ENCODE results near the gene SLC4A11. TPM values are rescaled to one million over a fixed set of nuclear protein-coding genes. Genes with fewer than 3 reads are reported as not detected.
A peak's percentile ranks its signal among the peaks of the same experiment; 100 is the strongest.
"Not testable (repeated sequence)": the region's sequence is repeated elsewhere in the genome, so short reads cannot be mapped to it uniquely, and the experiment has no call there.

SLC4A11 gene
- total RNA-seq, 3 donors from 2014 or later: 0.31 to 1.2 (median 1.1) TPM

DNA sequence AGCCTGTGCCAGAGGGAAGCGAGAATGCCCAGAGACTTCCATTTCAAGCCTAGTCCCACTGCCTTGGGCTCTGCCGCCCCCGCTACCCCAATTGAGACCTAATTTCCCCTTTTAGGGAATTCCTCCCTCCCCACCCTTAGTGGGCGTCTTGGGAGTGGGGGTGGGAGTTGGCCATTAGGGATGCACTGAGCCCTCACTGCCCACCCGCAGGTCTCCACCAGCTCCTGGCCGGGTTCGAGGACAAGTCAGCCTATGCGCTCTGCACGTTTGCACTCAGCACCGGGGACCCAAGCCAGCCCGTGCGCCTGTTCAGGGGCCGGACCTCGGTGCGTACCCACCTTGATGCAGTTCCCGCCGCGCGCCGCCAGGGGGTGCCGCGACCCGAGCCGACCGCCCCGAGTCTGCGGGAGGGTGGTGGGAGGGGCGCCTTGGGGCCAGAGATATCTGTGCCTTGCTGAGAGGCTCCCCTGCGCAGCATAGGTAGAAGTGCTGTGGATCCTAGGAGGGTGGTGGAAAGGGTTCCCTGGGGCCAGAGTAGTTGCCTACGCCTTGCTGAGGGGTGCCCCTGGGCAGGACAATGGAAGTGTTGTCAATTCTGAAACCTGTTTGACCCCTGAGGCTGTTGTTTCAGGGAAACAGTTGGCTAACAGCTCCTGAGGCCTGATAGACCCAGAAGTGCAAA is 20.5 kb downstream of the SLC4A11 start:
- H3K36me3 ChIP-seq (ENCODE audit: low read depth): no peaks in the 10 kb centered on the region
- peaks cover 12% of the 10 kb centered on the region for H3K4me1 ChIP-seq (ENCODE audit: low read depth)
- ATAC-seq (peak; percentile 87), DNase-seq (peak in 2 of 3 donors; percentile 56 to 79)
- TF ChIP-seq, protein P1, sequence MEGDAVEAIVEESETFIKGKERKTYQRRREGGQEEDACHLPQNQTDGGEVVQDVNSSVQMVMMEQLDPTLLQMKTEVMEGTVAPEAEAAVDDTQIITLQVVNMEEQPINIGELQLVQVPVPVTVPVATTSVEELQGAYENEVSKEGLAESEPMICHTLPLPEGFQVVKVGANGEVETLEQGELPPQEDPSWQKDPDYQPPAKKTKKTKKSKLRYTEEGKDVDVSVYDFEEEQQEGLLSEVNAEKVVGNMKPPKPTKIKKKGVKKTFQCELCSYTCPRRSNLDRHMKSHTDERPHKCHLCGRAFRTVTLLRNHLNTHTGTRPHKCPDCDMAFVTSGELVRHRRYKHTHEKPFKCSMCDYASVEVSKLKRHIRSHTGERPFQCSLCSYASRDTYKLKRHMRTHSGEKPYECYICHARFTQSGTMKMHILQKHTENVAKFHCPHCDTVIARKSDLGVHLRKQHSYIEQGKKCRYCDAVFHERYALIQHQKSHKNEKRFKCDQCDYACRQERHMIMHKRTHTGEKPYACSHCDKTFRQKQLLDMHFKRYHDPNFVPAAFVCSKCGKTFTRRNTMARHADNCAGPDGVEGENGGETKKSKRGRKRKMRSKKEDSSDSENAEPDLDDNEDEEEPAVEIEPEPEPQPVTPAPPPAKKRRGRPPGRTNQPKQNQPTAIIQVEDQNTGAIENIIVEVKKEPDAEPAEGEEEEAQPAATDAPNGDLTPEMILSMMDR (IDR thresholded peaks at IDR 0.05): peak; percentile 95
- intact Hi-C loops (cut with DNase I, micrococcal nuclease): no loop called here
- H3K9me3 ChIP-seq: no peaks in the 10 kb centered on the region
- H3K4me3 ChIP-seq: no peak overlapping the region

- DNase-seq; ATAC-seq; H3K36me3 ChIP-seq (ENCODE audit: low read depth); intact Hi-C loops (cut with DNase I, micrococcal nuclease); H3K9me3 ChIP-seq; H3K4me3 ChIP-seq: not testable (repeated sequence)
- H3K4me1 ChIP-seq (ENCODE audit: low read depth): peaks cover 13% of the 10 kb centered on the region
These were observed 23.6 kb downstream of the SLC4A11 start for GRCh38 chr20:3215359-3215917.

DNA sequence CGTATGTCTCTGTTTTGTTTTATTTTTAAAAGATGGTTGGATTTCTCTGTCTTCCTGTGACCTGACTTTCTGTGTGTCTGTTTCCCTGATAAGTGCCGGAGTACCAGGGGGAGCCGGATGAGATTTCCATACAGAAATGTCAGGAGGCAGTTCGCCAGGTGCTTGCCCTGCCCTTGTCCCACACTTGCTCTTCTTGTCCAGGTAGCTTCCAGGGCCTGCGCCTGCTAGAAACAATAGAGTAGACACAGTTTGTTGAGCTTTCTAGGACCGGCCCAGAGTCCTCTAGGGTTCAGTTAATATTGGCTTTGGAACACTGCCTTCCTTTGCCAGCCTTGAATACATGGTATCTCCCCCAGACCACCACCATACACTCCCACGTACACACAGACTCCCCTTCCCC is 25.8 kb downstream of the SLC4A11 start:
- ATAC-seq (no peak), DNase-seq (no peak)
- H3K9me3 ChIP-seq: no peaks in the 10 kb centered on the region
- H3K4me1 ChIP-seq (ENCODE audit: low read depth): peaks cover 11% of the 10 kb centered on the region
- intact Hi-C loops (cut with DNase I, micrococcal nuclease): no loop called here
- H3K36me3 ChIP-seq (ENCODE audit: low read depth): no peaks in the 10 kb centered on the region
- no peak overlapping the region for H3K4me3 ChIP-seq
- TF ChIP-seq, protein P1 (IDR thresholded peaks at IDR 0.05): no peak

DNA sequence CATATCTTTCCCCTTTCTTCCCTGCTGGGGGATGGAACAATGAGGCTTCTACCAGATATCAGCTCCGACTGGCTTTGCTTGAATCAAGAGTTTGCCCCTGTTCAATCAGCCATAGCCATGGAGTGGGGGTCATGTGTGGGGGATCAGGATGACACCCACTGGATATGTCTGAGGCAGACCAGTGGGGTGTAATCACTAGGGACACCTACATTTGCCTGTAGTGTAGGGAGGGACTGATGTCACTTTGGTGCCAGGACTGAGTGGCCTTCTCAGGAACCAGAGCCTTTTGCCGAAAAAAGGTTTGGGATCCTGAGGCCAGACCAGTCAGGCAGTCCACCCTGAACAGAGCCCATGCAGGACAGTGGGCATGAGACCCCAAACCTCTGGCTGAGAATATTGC is 28.6 kb downstream of the SLC4A11 start:
- intact Hi-C loops (cut with DNase I, micrococcal nuclease): no loop called here
- Histone ChIP-seq H3K36me3 (ENCODE audit: low read depth) (no peaks in the 10 kb centered on the region), H3K9me3 (no peaks in the 10 kb centered on the region), H3K4me3 (no peak overlapping the region), H3K4me1 (ENCODE audit: low read depth) (peaks cover 9% of the 10 kb centered on the region)
- TF ChIP-seq, protein P1 (IDR thresholded peaks at IDR 0.05): no peak
- DNase-seq: no peak
- ATAC-seq: no peak

- DNase-seq (peak in 1 of 3 donors; percentile 19), ATAC-seq (peak; percentile 56)
- intact Hi-C loops (cut with DNase I, micrococcal nuclease): no loop called here
- TF ChIP-seq, protein P1 (IDR thresholded peaks at IDR 0.05): no peak
- Histone ChIP-seq H3K4me1 (ENCODE audit: low read depth) (peaks cover 9% of the 10 kb centered on the region), H3K9me3 (no peaks in the 10 kb centered on the region), H3K36me3 (ENCODE audit: low read depth) (no peaks in the 10 kb centered on the region), H3K4me3 (peak overlapping the region; percentile 83)
These were observed 29.1 kb downstream of the SLC4A11 start for GRCh38 chr20:3209946-3210317.

DNA sequence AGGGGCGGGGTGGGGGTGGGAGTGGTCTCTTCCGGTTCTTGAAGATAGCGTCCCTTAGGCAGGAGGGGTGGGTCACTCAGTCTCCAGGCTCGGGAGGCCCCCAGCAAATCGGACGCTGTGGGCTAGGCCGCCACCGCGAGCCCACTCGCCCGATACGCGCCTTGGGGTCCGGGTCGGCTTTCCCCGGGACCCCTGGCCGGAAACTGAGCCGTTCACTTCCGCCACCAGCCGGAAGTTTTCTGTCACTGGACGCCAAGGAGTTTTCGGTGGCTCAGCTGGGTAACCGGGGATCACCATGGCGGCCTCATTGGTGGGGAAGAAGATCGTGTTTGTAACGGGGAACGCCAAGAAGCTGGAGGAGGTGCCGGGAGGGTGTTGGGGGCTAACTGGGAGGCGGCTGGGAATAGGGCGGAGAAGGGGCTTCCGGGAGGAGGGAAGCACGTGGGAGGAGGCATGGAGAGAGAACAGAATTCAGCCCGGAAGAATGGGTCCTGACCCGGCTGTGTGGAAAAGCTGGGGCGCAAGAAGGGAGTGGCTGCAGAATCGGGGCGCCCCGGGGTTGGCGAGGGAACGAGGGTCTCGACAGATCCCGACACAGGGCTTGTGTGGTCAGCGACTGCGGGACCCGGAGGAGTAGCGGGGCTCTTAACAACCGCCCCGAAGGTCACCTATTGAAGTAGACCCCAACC is 29.6 kb downstream of the SLC4A11 start, which contains the start of gene ITPA:
ITPA (plus strand) TSS at position 242 of the 689 bp plus-strand sequence; CDS start at position 296, 54 bp downstream.
- H3K36me3 ChIP-seq (ENCODE audit: low read depth): no peaks in the 10 kb centered on the region
- ATAC-seq: peak; percentile 61
- peak within 1 kb of the TSS; percentile 83 for H3K4me3 ChIP-seq
- DNase-seq: peak; percentile 63 to 73 (median 68)
- H3K9me3 ChIP-seq: no peaks in the 10 kb centered on the region
- TF ChIP-seq, protein P1 (IDR thresholded peaks at IDR 0.05): no peak
- H3K4me1 ChIP-seq (ENCODE audit: low read depth): peaks cover 9% of the 10 kb centered on the region
- intact Hi-C loops (cut with DNase I, micrococcal nuclease): no loop called here
